ENCODE measurements around the gene IFTAP.

Gene IFTAP

DNA sequence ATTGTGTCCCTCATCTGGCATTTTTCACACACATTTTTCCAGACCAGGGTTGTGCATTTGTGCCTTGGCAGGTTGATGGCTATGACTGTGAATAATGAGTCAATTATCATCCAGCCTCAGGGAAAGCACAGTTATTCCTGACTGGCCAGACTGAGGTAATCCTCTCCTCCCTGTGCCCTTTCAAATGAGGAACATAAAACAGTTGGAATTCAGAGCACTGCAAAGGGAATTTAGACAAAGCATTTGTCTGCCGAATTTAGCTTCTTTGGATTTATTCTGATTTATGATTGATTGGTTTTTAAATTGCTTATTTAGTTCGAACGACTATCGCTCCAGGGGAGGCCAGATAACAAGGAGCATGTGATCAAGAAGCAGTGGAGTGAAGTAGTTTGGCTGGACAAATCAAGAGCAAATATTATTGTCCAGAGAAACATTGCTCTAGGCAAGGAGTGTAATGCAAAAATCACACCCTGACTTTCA lies 34.5 kb downstream of the IFTAP start:
- Histone ChIP-seq H2BK15ac (replicated peaks; ENCODE audit: low read depth) (no peak overlapping the region), H3K4me2 (ENCODE audit: low read length) (no peak overlapping the region), H3K56ac (ENCODE audit: low read length) (no peak overlapping the region), H3K18ac (ENCODE audit: low read length) (no peak overlapping the region), H3K23ac (ENCODE audit: low read length) (no peak overlapping the region), H4K8ac (ENCODE audit: low read depth, low read length) (no peak overlapping the region), H3K4me1 (ENCODE audit: control insufficient read depth, low read depth, low read length) (no peaks in the 10 kb centered on the region), H3K79me1 (ENCODE audit: low read length) (no peaks in the 10 kb centered on the region), H3K79me2 (ENCODE audit: control insufficient read depth, insufficient read depth, low read length) (no peaks in the 10 kb centered on the region), H4K5ac (ENCODE audit: low read length) (no peak overlapping the region), H3K9ac (ENCODE audit: low read length) (no peak overlapping the region), H2AK5ac (ENCODE audit: low read length) (no peak overlapping the region), H3K27me3 (ENCODE audit: insufficient read depth, low read length, poor library complexity) (no peaks in the 10 kb centered on the region), H2BK5ac (ENCODE audit: low read length) (no peak overlapping the region), H3K4me3 (ENCODE audit: low read length) (no peak overlapping the region), H2BK120ac (ENCODE audit: low read depth, low read length) (no peak overlapping the region), H3K36me3 (ENCODE audit: control insufficient read depth, insufficient read depth, low read length) (no peaks in the 10 kb centered on the region), H3K27ac (ENCODE audit: low read depth, low read length) (no peak overlapping the region), H3K4ac (ENCODE audit: low read depth, low read length) (no peak overlapping the region)
- WGBS (ENCODE audit: extremely low coverage, insufficient coverage, low lambda C conversion rate), result no CpG with 5 or more reads among the region's 4 CpGs
- DNase-seq, result no peak

DNA sequence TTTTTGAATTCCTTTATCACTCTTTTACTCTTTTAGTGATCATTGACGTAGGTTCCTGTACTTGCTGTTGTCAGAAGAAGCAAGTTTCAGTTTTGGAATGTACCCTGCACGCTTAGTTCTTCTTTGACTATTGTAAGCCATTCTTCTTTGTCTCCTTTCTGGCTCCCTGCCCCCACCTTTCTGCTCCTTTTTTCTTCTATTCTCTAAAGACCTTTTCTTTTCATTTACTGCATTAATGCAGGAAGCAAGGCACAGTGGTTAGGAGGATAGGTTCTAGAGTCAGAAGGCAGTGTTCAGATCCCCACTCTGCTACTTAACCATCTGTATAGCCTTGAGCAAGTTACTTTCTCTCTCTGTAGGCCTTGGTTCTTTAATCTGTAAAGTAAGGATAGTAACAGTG lies 37.5 kb downstream of the IFTAP start:
- H2BK5ac ChIP-seq (ENCODE audit: low read length), result no peak overlapping the region
- no CpG with 5 or more reads among the region's 2 CpGs for WGBS (ENCODE audit: extremely low coverage, insufficient coverage, low lambda C conversion rate)
- H2BK120ac ChIP-seq (ENCODE audit: low read depth, low read length), result no peak overlapping the region

DNA sequence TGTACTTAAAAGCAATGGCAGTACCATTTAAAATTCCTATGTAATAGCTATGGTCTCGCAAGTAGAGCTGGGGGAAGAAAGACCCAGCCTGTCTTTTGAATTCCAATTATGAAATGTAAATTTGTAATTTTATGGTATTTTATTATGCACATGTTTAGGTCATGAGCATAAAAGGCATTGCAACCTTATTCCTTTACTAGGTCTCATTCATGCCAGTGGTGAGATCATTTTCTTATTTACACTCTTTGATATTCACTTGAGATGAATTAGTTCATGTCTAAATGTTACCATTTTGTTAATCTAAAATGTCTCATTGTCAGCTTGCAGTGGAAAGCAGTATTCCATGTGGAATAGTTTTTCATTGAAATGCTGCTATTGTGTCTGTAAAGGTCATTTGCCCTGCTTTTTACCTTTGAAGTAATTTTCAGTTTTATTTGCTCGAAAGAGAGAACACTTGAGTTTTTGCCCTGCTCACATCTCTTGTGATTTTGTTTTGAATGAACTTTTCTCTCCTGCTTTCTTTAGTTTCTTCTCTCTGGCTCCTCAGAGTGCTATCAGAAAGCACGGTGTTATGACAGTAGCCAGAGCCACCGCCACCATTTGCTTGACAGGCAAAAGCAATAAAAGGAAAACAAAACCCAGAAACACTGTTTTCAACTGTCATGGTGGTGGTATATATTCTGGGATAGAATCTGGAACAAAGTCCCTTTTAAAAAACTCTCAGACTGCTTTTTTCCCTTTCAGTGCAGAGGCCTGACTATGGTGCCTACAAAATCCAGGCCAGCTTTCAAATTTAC lies 41.0 kb downstream of the IFTAP start:
- H3K4ac ChIP-seq (ENCODE audit: low read depth, low read length), result no peak overlapping the region
- no peak for DNase-seq
- H2BK120ac ChIP-seq (ENCODE audit: low read depth, low read length), result no peak overlapping the region
- no peak overlapping the region for H2BK15ac ChIP-seq (replicated peaks; ENCODE audit: low read depth)
- no peaks in the 10 kb centered on the region for H3K27me3 ChIP-seq (ENCODE audit: insufficient read depth, low read length, poor library complexity)
- H3K79me2 ChIP-seq (ENCODE audit: control insufficient read depth, insufficient read depth, low read length), result no peaks in the 10 kb centered on the region
- no peak overlapping the region for H4K8ac ChIP-seq (ENCODE audit: low read depth, low read length)
- no peak overlapping the region for H3K27ac ChIP-seq (ENCODE audit: low read depth, low read length)
- H3K56ac ChIP-seq (ENCODE audit: low read length), result no peak overlapping the region
- no peak overlapping the region for H3K18ac ChIP-seq (ENCODE audit: low read length)
- no peak overlapping the region for H2BK5ac ChIP-seq (ENCODE audit: low read length)
- no peak overlapping the region for H4K5ac ChIP-seq (ENCODE audit: low read length)
- H2AK5ac ChIP-seq (ENCODE audit: low read length), result no peak overlapping the region
- no peaks in the 10 kb centered on the region for H3K79me1 ChIP-seq (ENCODE audit: low read length)
- no peak overlapping the region for H3K4me2 ChIP-seq (ENCODE audit: low read length)
- H3K36me3 ChIP-seq (ENCODE audit: control insufficient read depth, insufficient read depth, low read length), result no peaks in the 10 kb centered on the region
- H3K4me3 ChIP-seq (ENCODE audit: low read length), result no peak overlapping the region
- H3K9ac ChIP-seq (ENCODE audit: low read length), result no peak overlapping the region
- WGBS (ENCODE audit: extremely low coverage, insufficient coverage, low lambda C conversion rate), result no CpG with 5 or more reads among the region's 4 CpGs
- H3K4me1 ChIP-seq (ENCODE audit: control insufficient read depth, low read depth, low read length), result no peaks in the 10 kb centered on the region
- H3K23ac ChIP-seq (ENCODE audit: low read length), result no peak overlapping the region

More for the DNA sequence above, 37.5 kb downstream of the IFTAP start:
- Histone ChIP-seq H3K18ac (ENCODE audit: low read length) (no peak overlapping the region), H3K23ac (ENCODE audit: low read length) (no peak overlapping the region), H4K8ac (ENCODE audit: low read depth, low read length) (no peak overlapping the region), H3K9ac (ENCODE audit: low read length) (no peak overlapping the region), H3K56ac (ENCODE audit: low read length) (no peak overlapping the region), H3K4me3 (ENCODE audit: low read length) (no peak overlapping the region), H3K27ac (ENCODE audit: low read depth, low read length) (no peak overlapping the region), H3K4me2 (ENCODE audit: low read length) (no peak overlapping the region), H2AK5ac (ENCODE audit: low read length) (no peak overlapping the region), H4K5ac (ENCODE audit: low read length) (no peak overlapping the region), H3K27me3 (ENCODE audit: insufficient read depth, low read length, poor library complexity) (no peaks in the 10 kb centered on the region), H2BK15ac (replicated peaks; ENCODE audit: low read depth) (no peak overlapping the region), H3K4me1 (ENCODE audit: control insufficient read depth, low read depth, low read length) (no peaks in the 10 kb centered on the region), H3K4ac (ENCODE audit: low read depth, low read length) (no peak overlapping the region), H3K79me1 (ENCODE audit: low read length) (no peaks in the 10 kb centered on the region), H3K36me3 (ENCODE audit: control insufficient read depth, insufficient read depth, low read length) (no peaks in the 10 kb centered on the region), H3K79me2 (ENCODE audit: control insufficient read depth, insufficient read depth, low read length) (no peaks in the 10 kb centered on the region)
- no peak for DNase-seq

DNA sequence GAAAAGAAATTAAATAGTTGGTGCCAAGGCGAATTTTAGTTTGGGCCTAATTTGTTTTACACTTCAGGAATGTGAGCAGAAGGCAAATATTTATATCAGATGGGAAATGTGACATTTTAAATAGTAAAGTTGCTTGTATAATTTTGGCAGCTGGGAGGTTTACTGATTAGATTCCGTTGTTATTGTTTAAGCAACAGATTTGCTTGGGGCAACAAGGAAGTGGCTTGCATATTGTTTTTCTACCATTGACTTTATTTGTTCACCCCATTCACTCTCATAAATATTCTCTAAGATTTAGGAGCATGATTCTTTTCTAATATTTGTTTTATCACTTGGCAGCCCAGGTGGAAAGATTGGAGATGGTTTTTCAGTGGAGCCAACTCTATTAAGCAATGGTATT lies 44.3 kb downstream of the IFTAP start:
- Histone ChIP-seq H3K4ac (ENCODE audit: low read depth, low read length) (no peak overlapping the region), H2AK5ac (ENCODE audit: low read length) (no peak overlapping the region), H3K27me3 (ENCODE audit: insufficient read depth, low read length, poor library complexity) (no peaks in the 10 kb centered on the region), H2BK120ac (ENCODE audit: low read depth, low read length) (no peak overlapping the region), H4K8ac (ENCODE audit: low read depth, low read length) (no peak overlapping the region), H3K4me2 (ENCODE audit: low read length) (no peak overlapping the region), H3K18ac (ENCODE audit: low read length) (no peak overlapping the region), H3K27ac (ENCODE audit: low read depth, low read length) (no peak overlapping the region), H3K4me1 (ENCODE audit: control insufficient read depth, low read depth, low read length) (no peaks in the 10 kb centered on the region), H3K9ac (ENCODE audit: low read length) (no peak overlapping the region), H2BK15ac (replicated peaks; ENCODE audit: low read depth) (no peak overlapping the region), H3K79me1 (ENCODE audit: low read length) (no peaks in the 10 kb centered on the region), H3K56ac (ENCODE audit: low read length) (no peak overlapping the region), H3K79me2 (ENCODE audit: control insufficient read depth, insufficient read depth, low read length) (no peaks in the 10 kb centered on the region), H3K36me3 (ENCODE audit: control insufficient read depth, insufficient read depth, low read length) (no peaks in the 10 kb centered on the region), H3K23ac (ENCODE audit: low read length) (no peak overlapping the region), H4K5ac (ENCODE audit: low read length) (no peak overlapping the region), H3K4me3 (ENCODE audit: low read length) (no peak overlapping the region), H2BK5ac (ENCODE audit: low read length) (no peak overlapping the region)
- WGBS (ENCODE audit: extremely low coverage, insufficient coverage, low lambda C conversion rate), result no CpG with 5 or more reads among the region's 2 CpGs
- DNase-seq, result no peak

DNA sequence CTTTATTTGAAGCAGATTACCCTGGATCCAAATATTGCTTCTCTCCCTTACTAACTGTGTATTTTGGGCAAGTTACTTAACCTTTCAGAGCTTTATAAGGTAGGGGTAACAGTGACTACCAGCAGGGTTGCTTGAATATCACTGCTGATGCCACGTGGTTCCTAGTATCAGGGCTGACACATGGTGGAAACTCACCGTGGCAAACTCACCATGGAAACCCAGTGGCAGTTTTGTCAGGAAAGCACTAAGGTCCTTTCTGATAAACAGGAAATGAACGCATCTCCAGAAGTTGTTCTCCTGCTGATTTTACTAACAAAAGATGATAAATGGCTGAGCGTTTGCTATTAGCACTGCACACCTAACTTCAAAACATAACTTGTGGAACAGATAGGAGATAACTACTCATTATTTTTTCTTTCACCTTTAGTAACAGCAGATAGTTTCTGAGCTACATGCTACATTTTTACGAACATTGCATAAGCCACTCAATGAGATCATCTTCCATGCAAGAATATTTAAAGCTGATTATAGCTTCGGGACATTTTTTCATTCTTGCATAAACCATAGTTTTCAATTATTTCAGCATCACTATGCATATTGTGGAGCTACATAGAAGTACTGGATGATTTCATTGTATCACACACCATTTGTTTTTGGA lies 63.4 kb downstream of the IFTAP start:
- Histone ChIP-seq H4K8ac (ENCODE audit: low read depth, low read length) (no peak overlapping the region), H3K36me3 (ENCODE audit: control insufficient read depth, insufficient read depth, low read length) (no peaks in the 10 kb centered on the region), H2AK5ac (ENCODE audit: low read length) (no peak overlapping the region), H2BK5ac (ENCODE audit: low read length) (no peak overlapping the region), H3K4me2 (ENCODE audit: low read length) (no peak overlapping the region), H3K79me1 (ENCODE audit: low read length) (no peaks in the 10 kb centered on the region), H3K79me2 (ENCODE audit: control insufficient read depth, insufficient read depth, low read length) (no peaks in the 10 kb centered on the region), H4K5ac (ENCODE audit: low read length) (no peak overlapping the region), H3K56ac (ENCODE audit: low read length) (no peak overlapping the region), H3K23ac (ENCODE audit: low read length) (no peak overlapping the region), H3K27me3 (ENCODE audit: insufficient read depth, low read length, poor library complexity) (no peaks in the 10 kb centered on the region), H3K4me1 (ENCODE audit: control insufficient read depth, low read depth, low read length) (no peaks in the 10 kb centered on the region), H3K4ac (ENCODE audit: low read depth, low read length) (no peak overlapping the region), H3K27ac (ENCODE audit: low read depth, low read length) (no peak overlapping the region), H3K9ac (ENCODE audit: low read length) (no peak overlapping the region), H2BK120ac (ENCODE audit: low read depth, low read length) (no peak overlapping the region), H3K4me3 (ENCODE audit: low read length) (no peak overlapping the region), H3K18ac (ENCODE audit: low read length) (no peak overlapping the region), H2BK15ac (replicated peaks; ENCODE audit: low read depth) (no peak overlapping the region)
- no CpG with 5 or more reads among the region's 6 CpGs for WGBS (ENCODE audit: extremely low coverage, insufficient coverage, low lambda C conversion rate)
- DNase-seq, result no peak

Measured in mesendoderm (in vitro differentiated cells).